HG02852 (cell line): ENCODE results near the gene HTR2C.
"Not testable (repeated sequence)": the region's sequence is repeated elsewhere in the genome, so short reads cannot be mapped to it uniquely, and the experiment has no call there.

Experiments
- ATAC-seq: cut with Tn5 transposase; IDR thresholded peaks from one replicate; pipeline ENCODE4 v1.9.1; 2021; ENCODE audit warnings: mild to moderate bottlenecking, moderate library complexity; ENCODE audit not compliant: unreplicated experiment

The HTR2C gene

DNA sequence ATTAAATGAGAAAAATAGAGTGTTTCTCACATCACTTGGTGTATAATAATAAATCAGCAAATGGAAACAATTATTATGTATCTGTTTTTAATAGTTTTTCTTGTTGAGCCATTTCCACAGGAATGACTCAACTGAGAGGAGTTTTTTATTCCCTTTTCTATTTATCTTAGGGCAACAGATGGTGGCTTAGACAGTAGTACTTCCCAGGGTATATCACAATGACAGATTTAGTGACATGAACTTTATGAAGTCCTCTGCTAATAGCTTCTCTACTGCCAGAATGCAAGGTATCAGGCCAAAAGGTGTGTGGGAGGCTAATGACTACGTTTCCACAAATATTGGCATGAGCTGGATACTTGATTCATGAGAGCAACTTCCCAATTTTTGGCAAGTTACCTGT, 126.7 kb downstream of the HTR2C start:
- ATAC-seq, result no peak

DNA sequence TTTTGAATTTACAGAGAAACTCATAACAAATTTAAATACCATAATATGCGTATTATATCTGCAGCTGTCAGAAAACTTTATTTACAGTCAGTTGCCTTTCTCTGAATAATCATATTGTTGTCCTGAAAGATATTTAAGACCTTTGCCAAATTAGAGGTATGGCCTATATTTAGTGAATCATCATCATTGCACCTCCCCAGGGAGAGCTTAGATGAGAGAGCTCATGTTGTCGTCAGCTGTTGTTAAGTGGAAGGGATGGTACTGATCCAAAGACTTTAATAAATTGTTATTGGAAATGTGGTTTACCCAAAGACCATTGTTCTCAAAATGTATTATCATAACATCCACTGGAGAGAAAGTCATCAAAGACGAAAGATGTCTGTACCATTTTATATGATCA, 128.6 kb downstream of the HTR2C start:
- no peak for ATAC-seq

DNA sequence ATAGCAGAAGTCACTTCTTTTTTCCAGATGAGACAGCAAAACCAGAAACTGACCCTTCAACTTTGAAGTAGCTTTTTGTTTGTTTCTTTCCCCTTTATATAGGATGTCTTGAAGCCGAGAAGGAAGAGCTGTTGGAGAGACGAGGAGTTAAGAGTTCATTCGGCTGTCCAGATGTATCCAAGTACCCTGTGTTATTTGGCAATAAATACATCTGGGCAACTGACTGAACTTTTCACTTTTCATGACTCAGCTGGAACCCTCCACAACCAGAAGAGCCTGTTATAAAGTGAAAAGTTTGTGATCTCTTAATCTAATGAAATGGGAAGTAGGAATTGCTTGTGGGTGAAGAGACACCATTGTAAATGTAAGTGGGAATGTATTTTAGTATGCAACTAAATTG, 131.2 kb downstream of the HTR2C start:
- ATAC-seq, result no peak

DNA sequence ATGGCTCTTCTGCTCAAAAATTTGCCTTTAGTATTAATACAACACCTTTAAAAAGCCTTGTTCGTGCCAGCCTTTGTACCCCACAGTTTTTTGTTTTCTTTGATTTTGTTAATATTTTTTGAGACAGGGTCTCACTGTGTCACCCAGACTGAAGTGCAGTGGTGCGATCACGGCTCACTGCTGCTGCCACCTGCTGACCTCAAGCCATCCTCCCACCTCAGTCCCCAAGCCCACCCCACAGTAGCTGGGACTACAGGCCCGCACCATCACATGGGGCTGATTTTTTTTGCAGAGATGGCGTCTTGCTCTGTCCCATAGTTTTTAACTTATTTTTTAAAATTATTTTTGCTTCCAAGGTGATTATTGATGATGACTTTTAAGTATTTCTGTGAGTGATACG, 134.0 kb downstream of the HTR2C start:
- no peak for ATAC-seq

DNA sequence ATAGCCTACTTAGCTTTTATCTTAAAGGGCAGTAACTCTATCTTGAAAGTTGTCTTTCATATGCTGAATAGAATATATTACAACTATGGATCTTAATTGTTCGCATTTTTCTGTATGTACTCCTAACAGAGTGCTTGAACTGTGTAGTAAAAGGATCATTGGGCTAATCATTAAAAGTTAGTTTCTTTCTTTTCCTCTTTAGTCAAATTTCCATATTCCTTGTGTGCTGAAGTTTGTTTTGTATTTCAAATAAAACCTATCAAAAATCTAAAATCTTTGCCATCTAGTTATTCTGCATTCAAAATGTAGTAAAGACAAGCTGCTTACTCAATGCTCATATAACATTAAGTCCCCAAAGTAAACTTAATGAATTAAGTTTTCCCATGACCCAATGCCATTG, 182.7 kb downstream of the HTR2C start:
- no peak for ATAC-seq

DNA sequence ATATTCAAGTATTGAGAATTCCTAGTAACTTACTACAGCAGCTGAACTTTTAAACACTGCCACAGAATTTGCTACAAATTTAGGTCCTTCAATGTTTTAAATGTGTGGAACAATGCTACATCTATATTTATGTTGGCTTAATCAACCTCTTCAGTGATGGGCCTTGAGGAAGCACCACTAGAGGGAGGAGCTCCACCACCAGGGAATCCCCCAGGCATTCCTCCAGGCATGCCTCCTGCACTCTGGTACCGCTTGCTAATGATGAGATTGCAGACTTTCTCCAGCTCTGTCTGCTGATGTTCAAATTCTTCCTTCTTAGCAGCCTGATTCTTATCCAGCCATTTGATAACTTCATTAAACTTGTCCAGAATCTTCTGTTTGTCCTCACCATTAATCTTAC, 190.8 kb downstream of the HTR2C start:
- ATAC-seq, result no peak

DNA sequence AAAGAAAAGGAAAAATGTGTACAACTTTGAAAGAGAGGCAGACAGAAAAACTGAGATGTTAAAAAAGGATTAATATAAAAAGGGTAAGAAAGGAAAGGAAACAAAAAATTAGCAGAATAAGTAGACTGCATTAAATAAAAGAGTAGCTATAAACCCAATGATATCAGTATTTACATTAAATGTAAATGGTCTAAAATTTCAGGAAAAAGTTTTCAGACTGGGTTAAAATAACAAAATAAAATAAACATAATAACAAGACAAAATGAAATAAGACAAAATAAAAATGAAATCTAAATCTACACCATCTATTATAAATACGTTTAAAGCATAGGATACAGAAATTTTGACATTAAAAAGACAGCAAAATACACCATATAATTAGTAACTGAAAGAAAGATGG, 199.0 kb downstream of the HTR2C start:
- no peak for ATAC-seq

DNA sequence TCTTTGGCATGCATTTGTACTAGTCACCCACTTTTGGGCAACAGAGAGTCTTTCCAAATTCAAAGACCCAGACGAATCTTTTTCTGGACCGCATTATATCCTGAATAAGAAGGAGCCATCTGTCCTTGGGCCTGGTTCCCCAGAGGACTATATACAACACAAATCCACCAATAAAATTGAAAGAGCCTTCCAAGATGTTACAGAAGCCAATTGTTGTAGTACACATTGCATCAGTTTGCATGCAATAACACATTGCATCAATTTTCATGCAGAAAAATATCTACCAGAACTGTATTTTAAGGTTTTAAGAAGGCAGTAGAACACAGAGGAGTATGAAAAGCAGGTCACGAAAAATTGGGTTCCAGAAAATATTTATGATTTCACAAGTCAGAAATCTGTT, 203.2 kb downstream of the HTR2C start:
- ATAC-seq, result no peak

DNA sequence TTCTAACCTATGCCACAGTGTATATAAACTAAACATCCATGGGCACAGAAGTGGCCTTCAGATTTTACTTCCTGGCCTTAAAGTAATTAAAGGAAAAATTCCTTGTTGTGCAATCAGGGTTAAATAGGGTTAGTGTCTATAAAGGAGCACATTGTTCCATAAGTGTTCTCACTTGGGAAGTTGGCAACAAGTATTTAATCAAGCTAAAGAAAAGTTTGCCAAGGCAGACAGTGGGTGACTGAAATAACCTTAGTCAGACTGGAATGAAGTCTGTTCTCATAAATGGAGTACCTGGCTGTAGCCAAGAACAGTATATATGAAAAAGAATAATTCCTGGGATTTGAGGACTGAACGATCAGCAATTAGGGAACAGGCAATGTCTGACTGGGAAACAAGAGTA, 213.6 kb downstream of the HTR2C start:
- no peak for ATAC-seq

DNA sequence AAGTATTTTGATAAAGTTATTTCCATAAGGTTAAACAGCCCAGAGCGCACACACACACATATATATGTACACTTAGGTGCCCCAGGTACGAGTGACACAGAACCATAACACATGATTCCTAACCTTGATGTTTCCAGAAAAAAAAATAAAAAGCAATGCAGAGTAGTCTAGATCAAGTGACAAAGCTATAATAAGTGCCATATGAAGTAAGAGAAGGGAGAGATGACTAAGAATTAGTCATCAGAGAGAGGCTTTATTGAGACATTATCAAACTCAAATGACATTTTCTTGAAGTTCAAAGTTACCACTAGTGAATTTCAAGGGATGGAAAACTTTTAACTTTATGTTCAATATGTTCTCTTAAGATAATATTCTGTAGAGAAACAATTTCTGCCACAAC, 215.0 kb downstream of the HTR2C start:
- no peak for ATAC-seq

DNA sequence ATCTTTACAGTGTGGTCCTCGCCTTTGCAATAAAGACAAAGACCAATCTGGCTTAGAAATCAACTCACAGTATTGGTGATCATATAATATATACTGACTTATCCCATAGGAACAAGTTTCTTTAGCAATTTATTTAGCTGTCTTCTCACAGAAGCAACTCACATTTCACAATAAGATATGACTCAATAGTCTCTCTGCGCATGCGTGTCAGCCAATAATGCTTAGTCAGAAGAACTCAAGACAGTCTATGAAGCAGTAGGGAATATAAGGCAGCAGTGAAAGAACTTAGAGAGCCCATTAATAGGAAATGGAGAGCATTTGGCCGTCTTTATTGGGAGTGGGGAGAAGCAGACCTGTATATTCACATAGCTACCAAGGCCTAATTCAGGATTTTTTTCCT, 216.8 kb downstream of the HTR2C start:
- no peak for ATAC-seq

DNA sequence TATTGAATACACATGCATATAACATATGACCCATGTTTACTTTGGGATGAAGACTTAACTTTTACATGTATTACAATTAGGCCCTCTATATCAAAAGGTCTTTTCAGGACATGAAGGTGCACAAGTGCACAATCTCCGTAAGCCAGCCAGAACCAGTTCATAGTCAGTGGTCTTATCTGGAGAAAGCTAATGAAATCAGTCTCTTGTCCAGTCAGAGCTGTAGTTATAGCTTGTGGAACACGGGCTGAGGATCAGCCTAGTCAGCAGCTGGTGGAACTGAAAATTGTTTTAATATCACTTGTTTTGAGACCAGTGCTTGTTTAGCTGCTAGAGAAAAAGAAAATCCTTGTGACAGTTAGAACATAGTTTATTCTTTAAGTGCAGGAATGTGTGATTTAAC, 235.6 kb downstream of the HTR2C start:
- ATAC-seq, result no peak

DNA sequence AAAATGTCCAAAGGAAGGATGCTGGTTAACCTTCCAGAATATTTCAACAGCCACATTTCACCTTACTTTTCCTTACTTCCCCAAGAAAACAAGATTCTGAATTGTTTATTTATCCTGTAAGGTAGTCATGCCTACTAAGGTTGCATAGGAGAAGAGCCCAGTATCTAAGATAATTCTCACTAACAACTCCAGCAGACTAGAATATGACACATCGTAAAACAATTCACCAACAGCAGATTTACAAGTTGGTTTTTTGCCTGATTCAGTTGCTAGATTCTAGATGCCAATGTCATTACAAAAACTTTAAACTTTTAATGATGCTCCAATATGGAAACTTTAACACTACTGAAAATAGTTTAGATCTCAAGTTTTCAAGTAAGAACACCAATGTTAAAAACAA, 257.2 kb downstream of the HTR2C start:
- no peak for ATAC-seq

DNA sequence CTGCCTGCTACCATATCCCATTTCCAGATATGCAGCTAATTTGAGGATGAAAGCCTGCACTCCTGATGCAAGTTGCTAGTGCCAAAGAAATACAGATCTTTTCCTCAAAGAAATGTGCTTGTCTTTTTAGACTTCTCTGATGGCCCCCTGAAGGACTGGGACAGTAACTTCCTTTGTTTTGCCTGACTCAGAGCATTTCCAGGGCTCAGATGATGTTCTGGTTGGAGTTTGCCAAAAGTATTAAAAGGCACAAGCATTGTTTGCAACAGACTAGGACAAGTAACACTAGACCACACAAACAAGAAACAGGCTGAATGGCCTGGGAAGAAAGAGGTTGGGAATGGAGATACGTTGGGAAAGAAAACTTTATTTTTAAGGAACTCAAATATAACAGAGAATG, 258.3 kb downstream of the HTR2C start:
- no peak for ATAC-seq

DNA sequence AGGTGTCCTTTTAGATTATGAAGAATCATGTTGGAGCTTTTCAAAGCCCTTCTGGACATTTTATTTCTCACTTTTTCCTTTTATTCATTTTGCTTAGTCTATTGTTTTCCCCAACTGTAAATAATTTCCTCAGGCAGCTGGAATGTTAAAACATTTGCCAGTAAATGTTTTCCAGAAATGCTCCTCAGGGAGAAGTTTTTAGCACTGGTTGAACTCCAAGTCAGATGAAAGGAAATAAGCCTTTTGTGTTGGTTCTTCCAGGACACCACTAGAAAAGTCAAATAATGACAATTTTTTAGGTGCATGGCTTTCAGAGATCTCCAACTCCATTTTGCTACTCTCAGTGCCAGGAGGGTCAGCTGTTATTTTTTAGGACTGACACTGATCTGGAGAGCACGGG, 305.6 kb downstream of the HTR2C start:
- no peak for ATAC-seq

DNA sequence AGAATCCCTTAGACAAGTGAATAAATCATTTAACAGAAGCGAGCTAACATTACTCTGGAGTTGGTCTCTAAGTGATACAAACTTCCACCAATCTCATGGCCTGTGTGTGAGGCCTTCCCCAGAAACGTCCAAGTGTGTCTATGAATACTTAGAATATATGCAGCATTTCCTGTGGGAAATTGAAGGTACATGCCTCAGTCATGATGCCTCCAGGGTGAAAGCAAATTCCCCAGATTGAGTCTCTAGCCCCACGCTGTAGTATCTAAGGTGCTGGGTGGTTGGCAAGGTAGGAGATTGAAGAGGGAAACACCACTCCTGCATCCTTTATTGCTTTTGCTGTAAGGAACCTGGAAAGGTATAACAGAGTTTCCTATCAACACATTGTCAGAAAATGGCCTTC, 319.7 kb downstream of the HTR2C start:
- no peak for ATAC-seq

DNA sequence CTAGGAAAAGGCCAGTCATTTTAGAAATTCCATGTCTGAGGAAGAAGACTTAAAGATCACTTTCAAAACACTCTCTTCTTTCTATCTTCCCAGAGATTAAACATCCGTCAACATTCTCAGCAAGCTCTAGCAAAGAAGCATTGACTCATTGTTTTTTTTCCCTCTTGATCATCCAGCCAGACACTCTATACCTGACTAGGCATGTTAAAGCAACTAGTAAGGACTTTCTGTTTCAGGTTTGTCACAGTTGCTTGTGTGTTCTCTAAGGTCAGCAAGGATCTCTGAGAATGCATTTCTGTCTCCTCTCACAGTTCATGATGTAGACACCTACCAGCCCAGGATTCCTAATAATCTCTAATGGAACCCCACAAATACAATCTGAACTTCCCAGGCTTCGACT, 321.4 kb downstream of the HTR2C start:
- no peak for ATAC-seq

DNA sequence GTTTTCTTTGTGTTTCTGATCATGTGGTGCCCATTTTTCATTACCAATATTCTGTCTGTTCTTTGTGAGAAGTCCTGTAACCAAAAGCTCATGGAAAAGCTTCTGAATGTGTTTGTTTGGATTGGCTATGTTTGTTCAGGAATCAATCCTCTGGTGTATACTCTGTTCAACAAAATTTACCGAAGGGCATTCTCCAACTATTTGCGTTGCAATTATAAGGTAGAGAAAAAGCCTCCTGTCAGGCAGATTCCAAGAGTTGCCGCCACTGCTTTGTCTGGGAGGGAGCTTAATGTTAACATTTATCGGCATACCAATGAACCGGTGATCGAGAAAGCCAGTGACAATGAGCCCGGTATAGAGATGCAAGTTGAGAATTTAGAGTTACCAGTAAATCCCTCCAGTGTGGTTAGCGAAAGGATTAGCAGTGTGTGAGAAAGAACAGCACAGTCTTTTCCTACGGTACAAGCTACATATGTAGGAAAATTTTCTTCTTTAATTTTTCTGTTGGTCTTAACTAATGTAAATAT, 323.2 kb downstream of the HTR2C start:
- ATAC-seq, result no peak

DNA sequence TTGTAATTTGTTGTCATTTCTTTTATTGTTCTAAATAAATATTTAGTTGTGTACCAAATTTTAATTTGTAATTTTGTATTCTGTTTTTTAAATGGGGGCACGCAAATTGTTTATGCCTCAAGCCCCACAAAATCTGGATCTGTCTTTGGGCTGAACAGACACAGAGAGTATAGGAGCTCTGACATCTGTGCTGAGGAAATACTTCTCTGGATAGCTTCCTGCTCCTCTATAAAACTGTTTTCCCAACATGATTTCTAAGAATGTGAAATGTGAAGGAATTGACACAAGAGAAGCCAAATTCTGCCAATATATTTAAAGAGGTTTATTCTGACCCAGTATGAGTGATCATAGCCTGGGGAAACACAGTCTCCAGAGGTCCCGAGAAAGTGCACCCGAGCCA, 340.5 kb downstream of the HTR2C start:
- ATAC-seq, result no peak

DNA sequence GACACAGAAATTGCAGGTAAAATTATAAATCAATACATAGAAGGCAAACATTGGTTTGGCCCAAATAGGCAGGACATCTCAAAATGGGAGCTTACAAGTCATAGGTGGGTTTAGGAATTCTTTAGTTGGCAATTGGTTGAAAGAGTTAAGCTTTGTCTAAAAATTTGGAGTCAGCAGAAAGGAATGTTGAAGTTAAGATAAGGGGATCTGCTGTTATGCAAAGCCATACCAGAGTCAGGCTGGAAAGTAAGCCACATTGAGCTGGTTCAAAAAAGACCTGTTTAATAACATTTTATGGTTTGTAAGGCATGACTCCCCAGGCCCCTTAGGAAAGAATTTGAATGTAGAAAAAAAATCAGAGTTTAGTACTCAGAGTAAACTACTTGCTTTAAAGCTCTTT, 341.0 kb downstream of the HTR2C start:
- no peak for ATAC-seq

DNA sequence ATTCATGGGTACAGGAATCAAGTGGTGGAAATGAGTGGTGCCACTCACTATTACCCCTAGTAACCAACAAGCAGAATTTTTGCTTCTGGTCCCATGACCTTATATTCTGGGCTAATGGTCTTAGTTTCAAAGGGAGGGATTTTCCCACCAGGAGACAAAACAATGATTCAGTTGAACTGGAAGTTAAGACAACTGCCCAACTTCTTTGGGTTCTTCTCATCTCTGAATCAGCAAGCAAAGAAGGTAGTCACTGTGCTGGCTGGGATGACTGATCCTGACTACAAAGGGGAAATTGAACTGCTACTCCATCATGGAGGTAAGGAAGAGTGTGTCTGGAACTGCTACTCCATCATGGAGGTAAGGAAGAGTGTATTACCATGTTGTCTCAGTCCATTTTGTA, 346.3 kb downstream of the HTR2C start:
- ATAC-seq, result no peak

DNA sequence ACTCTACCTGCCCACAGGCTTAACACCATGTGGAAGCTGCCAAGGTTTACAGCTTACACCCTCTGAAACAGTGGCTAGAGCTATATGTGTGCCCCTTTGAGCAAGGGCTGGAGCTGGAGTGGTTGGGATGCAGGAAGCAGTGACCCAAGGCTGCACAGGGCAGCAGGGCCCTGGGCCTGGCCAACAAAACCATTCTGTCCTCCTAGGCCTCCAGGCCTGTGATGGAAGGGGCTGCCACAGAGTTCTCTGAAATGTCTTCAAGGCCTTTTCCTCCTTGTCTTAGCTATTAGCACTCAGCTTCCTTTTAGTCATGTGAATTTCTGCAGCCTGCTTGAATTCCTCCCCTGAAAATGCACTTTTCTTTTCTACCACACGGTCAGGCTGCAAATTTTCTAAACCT, 348.7 kb downstream of the HTR2C start:
- no peak for ATAC-seq

DNA sequence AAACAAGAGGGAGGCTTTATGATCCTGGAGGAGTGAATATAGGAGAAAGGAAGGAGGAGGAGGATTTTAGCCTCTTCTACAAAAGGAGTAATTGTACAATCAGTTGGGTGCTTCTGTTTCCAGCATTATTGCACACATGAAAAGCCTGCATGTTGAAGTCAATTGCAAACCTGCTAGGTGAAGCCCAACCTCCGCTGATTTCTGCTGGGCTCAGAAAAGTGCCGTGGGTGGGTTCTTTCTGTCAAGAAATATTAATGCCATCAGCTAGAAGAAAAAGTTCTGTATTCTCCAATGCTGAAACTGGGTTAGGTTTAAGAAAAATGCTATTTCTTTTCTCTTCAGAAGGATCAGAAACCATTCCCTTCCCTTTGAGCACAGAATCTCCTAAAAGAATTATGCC, 349.4 kb downstream of the HTR2C start:
- not testable (repeated sequence) for ATAC-seq

DNA sequence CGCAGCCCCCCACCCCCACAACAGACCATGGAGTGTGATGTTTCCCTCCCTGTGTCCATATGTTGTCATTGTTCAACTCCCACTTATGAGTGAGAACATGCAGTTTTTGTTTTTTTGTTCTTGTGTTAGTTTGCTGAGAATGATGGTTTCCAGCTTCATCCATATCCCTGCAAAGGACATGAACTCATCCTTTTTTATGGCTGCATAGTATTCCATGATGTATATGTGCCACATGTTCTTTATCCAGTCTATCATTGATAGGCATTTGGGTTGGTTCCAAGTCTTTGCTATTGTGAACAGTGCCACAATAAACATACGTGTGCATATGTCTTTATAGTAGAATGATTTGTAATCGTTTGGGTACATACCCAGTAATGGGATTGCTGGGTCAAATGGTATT, 353.2 kb downstream of the HTR2C start:
- ATAC-seq, result not testable (repeated sequence)
